ENCODE measurements around the gene AMIGO2. TPM values are rescaled to one million over a fixed set of nuclear protein-coding genes. Genes with fewer than 3 reads are reported as not detected.
A peak's percentile ranks its signal among the peaks of the same experiment; 100 is the strongest.

The AMIGO2 gene
- total RNA-seq, 1 donor, result 8.0 TPM

- Histone ChIP-seq H3K79me2 (ENCODE audit: insufficient read depth, low read length) (peaks cover 39% of the 10 kb centered on the region), H4K20me1 (ENCODE audit: insufficient read depth, low read length) (peaks cover 3% of the 10 kb centered on the region), H3K27ac (ENCODE audit: low read depth, low read length) (peak overlapping the region; percentile 77), H3K4me2 (ENCODE audit: insufficient read depth, low read length) (peak overlapping the region; percentile 82), H3K9me3 (ENCODE audit: low read depth, low read length) (no peaks in the 10 kb centered on the region), H3K4me1 (ENCODE audit: insufficient read depth, low read length) (peaks cover 50% of the 10 kb centered on the region), H3K4me3 (ENCODE audit: insufficient read depth, low read length) (peak overlapping the region; percentile 82), H3K27me3 (ENCODE audit: insufficient read depth, low read length) (no peaks in the 10 kb centered on the region), H2AFZ (ENCODE audit: low read length) (peak overlapping the region; percentile 70), H3K36me3 (ENCODE audit: insufficient read depth, low read length) (peaks cover 12% of the 10 kb centered on the region)
- DNase-seq (ENCODE audit: insufficient read length, low spot score, missing footprints), result peak; percentile 91
- no peak for TF ChIP-seq CTCF (IDR thresholded peaks at IDR 0.05; ENCODE audit: extremely low read depth, low read depth, low read length)
Measured at GRCh38 chr12:47078733-47079467, 859 bp downstream of the AMIGO2 start.

- H3K9me3 ChIP-seq (ENCODE audit: low read depth, low read length), result no peaks in the 10 kb centered on the region
- peaks cover 12% of the 10 kb centered on the region for H3K36me3 ChIP-seq (ENCODE audit: insufficient read depth, low read length)
- peaks cover 34% of the 10 kb centered on the region for H3K79me2 ChIP-seq (ENCODE audit: insufficient read depth, low read length)
- H4K20me1 ChIP-seq (ENCODE audit: insufficient read depth, low read length), result peaks cover 3% of the 10 kb centered on the region
- H3K4me3 ChIP-seq (ENCODE audit: insufficient read depth, low read length), result peak overlapping the region; percentile 82
- peaks cover 41% of the 10 kb centered on the region for H3K4me1 ChIP-seq (ENCODE audit: insufficient read depth, low read length)
- no peak overlapping the region for H3K27ac ChIP-seq (ENCODE audit: low read depth, low read length)
- no peaks in the 10 kb centered on the region for H3K27me3 ChIP-seq (ENCODE audit: insufficient read depth, low read length)
- no peak for DNase-seq (ENCODE audit: insufficient read length, low spot score, missing footprints)
- H2AFZ ChIP-seq (ENCODE audit: low read length), result no peak overlapping the region
- peak overlapping the region; percentile 82 for H3K4me2 ChIP-seq (ENCODE audit: insufficient read depth, low read length)
- no peak for TF ChIP-seq CTCF (IDR thresholded peaks at IDR 0.05; ENCODE audit: extremely low read depth, low read depth, low read length)
Measured at GRCh38 chr12:47078086-47078395, 1.7 kb downstream of the AMIGO2 start.

- peak overlapping the region; percentile 10 for H3K27ac ChIP-seq (ENCODE audit: low read depth, low read length)
Measured at GRCh38 chr12:47077206-47078085, 2.3 kb downstream of the AMIGO2 start.

More at GRCh38 chr12:47077206-47078085, 2.3 kb downstream of the AMIGO2 start:
- Histone ChIP-seq H3K4me2 (ENCODE audit: insufficient read depth, low read length) (peak overlapping the region; percentile 82), H3K36me3 (ENCODE audit: insufficient read depth, low read length) (peaks cover 12% of the 10 kb centered on the region), H2AFZ (ENCODE audit: low read length) (peak overlapping the region; percentile 27), H3K4me3 (ENCODE audit: insufficient read depth, low read length) (peak overlapping the region; percentile 82), H3K79me2 (ENCODE audit: insufficient read depth, low read length) (peaks cover 34% of the 10 kb centered on the region), H4K20me1 (ENCODE audit: insufficient read depth, low read length) (peaks cover 3% of the 10 kb centered on the region), H3K9me3 (ENCODE audit: low read depth, low read length) (no peaks in the 10 kb centered on the region), H3K27me3 (ENCODE audit: insufficient read depth, low read length) (no peaks in the 10 kb centered on the region), H3K4me1 (ENCODE audit: insufficient read depth, low read length) (peaks cover 36% of the 10 kb centered on the region)
- no peak for DNase-seq (ENCODE audit: insufficient read length, low spot score, missing footprints)
- TF ChIP-seq CTCF (IDR thresholded peaks at IDR 0.05; ENCODE audit: extremely low read depth, low read depth, low read length), result no peak

Measured in osteoblast (primary cell).